ENCODE results near the gene MYO5A.

DNA sequence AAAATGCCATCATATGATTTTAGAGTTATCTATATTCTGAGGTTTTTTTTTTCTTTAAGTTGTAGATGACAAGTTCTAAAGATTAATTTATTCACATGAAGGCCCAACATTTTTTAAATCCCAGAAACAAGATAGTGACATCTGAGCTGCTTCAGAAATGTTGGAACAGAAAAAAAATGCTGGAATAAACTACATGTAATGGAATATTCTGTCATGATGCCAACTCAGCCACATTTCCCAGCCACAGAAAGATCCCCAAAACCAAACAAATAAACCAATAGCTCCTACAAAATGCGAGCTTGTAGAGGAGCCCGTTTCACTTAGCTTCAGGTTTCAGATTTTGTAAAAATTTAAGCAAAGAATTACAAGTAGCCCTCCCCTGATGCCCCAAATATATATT, 122.1 kb downstream of the MYO5A start:
- TF ChIP-seq, protein P1, sequence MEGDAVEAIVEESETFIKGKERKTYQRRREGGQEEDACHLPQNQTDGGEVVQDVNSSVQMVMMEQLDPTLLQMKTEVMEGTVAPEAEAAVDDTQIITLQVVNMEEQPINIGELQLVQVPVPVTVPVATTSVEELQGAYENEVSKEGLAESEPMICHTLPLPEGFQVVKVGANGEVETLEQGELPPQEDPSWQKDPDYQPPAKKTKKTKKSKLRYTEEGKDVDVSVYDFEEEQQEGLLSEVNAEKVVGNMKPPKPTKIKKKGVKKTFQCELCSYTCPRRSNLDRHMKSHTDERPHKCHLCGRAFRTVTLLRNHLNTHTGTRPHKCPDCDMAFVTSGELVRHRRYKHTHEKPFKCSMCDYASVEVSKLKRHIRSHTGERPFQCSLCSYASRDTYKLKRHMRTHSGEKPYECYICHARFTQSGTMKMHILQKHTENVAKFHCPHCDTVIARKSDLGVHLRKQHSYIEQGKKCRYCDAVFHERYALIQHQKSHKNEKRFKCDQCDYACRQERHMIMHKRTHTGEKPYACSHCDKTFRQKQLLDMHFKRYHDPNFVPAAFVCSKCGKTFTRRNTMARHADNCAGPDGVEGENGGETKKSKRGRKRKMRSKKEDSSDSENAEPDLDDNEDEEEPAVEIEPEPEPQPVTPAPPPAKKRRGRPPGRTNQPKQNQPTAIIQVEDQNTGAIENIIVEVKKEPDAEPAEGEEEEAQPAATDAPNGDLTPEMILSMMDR (IDR thresholded peaks at IDR 0.05): no peak
- TF ChIP-seq EP300 (IDR thresholded peaks at IDR 0.05): no peak
- no peak for TF ChIP-seq POLR2A (IDR thresholded peaks at IDR 0.05)
